PC-3 (cell line): Measurements from ENCODE around the gene ST8SIA5. TPM values are rescaled to one million over a fixed set of nuclear protein-coding genes. Genes with fewer than 3 reads are reported as not detected.

ENCODE experiments used
- ATAC-seq: fragments of 200-7000 bp; cut with Tn5 transposase; 2 replicates; pipeline ENCODE4 v1.9.1; 2020; ENCODE audit warnings: mild to moderate bottlenecking, moderate library complexity
- BruUV-seq: library from RNA; stranded (reverse); fragments of 400-500 nt; replicated peaks from 2 replicates; lab custom pipeline; 2021; lab: Mats Ljungman, UMichigan
- CTCF ChIA-PET: fragments of 300-600 bp; sonication (Branson Sonifier 250); formaldehyde crosslinking; loops from one replicate; lab custom pipeline; 2022; ENCODE audit warnings: antibody characterized with exemption; lab: Charles Lee
- POLR2A ChIA-PET: fragments of 300-600 bp; sonication (Branson Sonifier 250); formaldehyde crosslinking; loops from one replicate; lab custom pipeline; 2022; ENCODE audit warnings: antibody characterized with exemption; ENCODE audit not compliant: unreplicated experiment; lab: Charles Lee
- DNase-seq: peaks from one replicate; pipeline ENCODE4 v3.0.0-alpha.2; 2015
- H2AFZ ChIP-seq: fragments of 300-600 bp; sonication (generic); 2 replicates; pipeline ENCODE4 v1.6.0; 2016; ENCODE audit warnings: antibody characterized with exemption, low read length
- H3F3A ChIP-seq: fragments of 300-600 bp; sonication (generic); one replicate; pipeline ENCODE4 v1.6.0; 2017; ENCODE audit warnings: antibody characterized with exemption, low read length, control low read depth, mild to moderate bottlenecking; ENCODE audit not compliant: unreplicated experiment
- H3K27ac ChIP-seq: fragments of 300-600 bp; sonication (generic); 2 replicates; pipeline ENCODE4 v1.5.1; 2016; ENCODE audit warnings: mild to moderate bottlenecking, low read length
- H3K27me3 ChIP-seq: fragments of 300-600 bp; sonication (generic); 2 replicates; pipeline ENCODE4 v1.6.1; 2016; ENCODE audit warnings: low read length, mixed read lengths
- H3K36me3 ChIP-seq: fragments of 300-600 bp; sonication (generic); 2 replicates; pipeline ENCODE4 v1.6.1; 2016; ENCODE audit warnings: low read depth, mixed run types, low read length, mixed read lengths
- H3K4me1 ChIP-seq: fragments of 300-600 bp; sonication (generic); 2 replicates; pipeline ENCODE4 v1.5.1; 2016; ENCODE audit warnings: low read length; ENCODE audit not compliant: insufficient read depth
- H3K4me2 ChIP-seq: fragments of 300-600 bp; sonication (generic); 2 replicates; pipeline ENCODE4 v1.6.0; 2016; ENCODE audit warnings: low read length
- H3K4me3 ChIP-seq: fragments of 300-600 bp; sonication (generic); 2 replicates; pipeline ENCODE4 v1.5.1; 2016; ENCODE audit warnings: mild to moderate bottlenecking, low read length, mixed read lengths
- H3K79me2 ChIP-seq: fragments of 300-600 bp; sonication (generic); 2 replicates; pipeline ENCODE4 v1.6.1; 2017; ENCODE audit warnings: low read length, mixed read lengths
- H3K9ac ChIP-seq: fragments of 300-600 bp; sonication (generic); 2 replicates; pipeline ENCODE4 v1.6.0; 2016; ENCODE audit warnings: mild to moderate bottlenecking, low read length
- H3K9me2 ChIP-seq: fragments of 300-600 bp; sonication (generic); replicated peaks from 2 replicates; pipeline ENCODE4 v1.6.1; 2016; ENCODE audit warnings: mixed run types, low read length, mixed read lengths
- H3K9me3 ChIP-seq: fragments of 300-600 bp; sonication (generic); 2 replicates; pipeline ENCODE4 v1.6.1; 2016; ENCODE audit warnings: low read length, mixed read lengths
- H4K20me1 ChIP-seq: fragments of 300-600 bp; sonication (generic); 2 replicates; pipeline ENCODE4 v1.6.1; 2016; ENCODE audit warnings: low read length, mixed read lengths
- CTCF ChIP-seq: fragments of 300-600 bp; sonication (generic); conservative IDR thresholded peaks from 2 replicates; pipeline ENCODE4 v1.5.1; 2017; ENCODE audit warnings: antibody characterized with exemption, low read depth, mild to moderate bottlenecking, low read length
- EZH2 ChIP-seq: fragments of 300-600 bp; sonication (generic); IDR thresholded peaks from one replicate; pipeline ENCODE4 v1.6.1; 2017; ENCODE audit warnings: antibody characterized with exemption, mild to moderate bottlenecking, low read length; ENCODE audit not compliant: unreplicated experiment
- EZH2phosphoT487 ChIP-seq: fragments of 300-600 bp; sonication (generic); IDR thresholded peaks from 2 replicates; pipeline ENCODE4 v1.6.1; 2018; ENCODE audit warnings: mild to moderate bottlenecking, antibody characterized with exemption, low read length, borderline replicate concordance
- intact Hi-C: fragments of 100-400 bp; cut with micrococcal nuclease; formaldehyde crosslinking; loops from 2 replicates; pipeline ENCODE4 v1.9.0; 2023
- total RNA-seq: library from RNA; depleted of rRNA; stranded (reverse); fragments of >200 nt; gene quantifications from 2 replicates; pipeline ENCODE4 v1.2.3, GENCODE V29; 2014

The ST8SIA5 gene
- total RNA-seq, 1 experiment from 2014 or later: 0.04 TPM

GRCh38 chr18:46736736-46737135 is 20.1 kb downstream of the ST8SIA5 start:
- Histone ChIP-seq H3K36me3 (no peaks in the 10 kb centered on the region), H3K27me3 (no peaks in the 10 kb centered on the region), H3K9me2 (no peaks in the 10 kb centered on the region), H3K9me3 (no peaks in the 10 kb centered on the region), H3K4me1 (no peaks in the 10 kb centered on the region), H4K20me1 (no peaks in the 10 kb centered on the region), H3K4me2 (no peak overlapping the region), H3K4me3 (no peak overlapping the region), H3K9ac (no peak overlapping the region), H3F3A (no peaks in the 10 kb centered on the region), H2AFZ (no peak overlapping the region), H3K27ac (no peak overlapping the region), H3K79me2 (no peaks in the 10 kb centered on the region)
- no peak for DNase-seq
- BruUV-seq: no TSS peak
- no peak for ATAC-seq
- intact Hi-C loops: no loop called here
- TF ChIP-seq CTCF: no peak
- CTCF ChIA-PET: no interaction called here
- POLR2A ChIA-PET: no interaction called here

GRCh38 chr18:46736135-46736534 is 20.7 kb downstream of the ST8SIA5 start:
- POLR2A ChIA-PET: no interaction called here
- no TSS peak for BruUV-seq
- TF ChIP-seq EZH2phosphoT487: no peak
- TF ChIP-seq CTCF: no peak
- TF ChIP-seq EZH2: no peak

GRCh38 chr18:46734981-46735380 is 21.9 kb downstream of the ST8SIA5 start:
- H3K27ac ChIP-seq: no peak overlapping the region
- H3K9me2 ChIP-seq: no peaks in the 10 kb centered on the region
- H4K20me1 ChIP-seq: no peaks in the 10 kb centered on the region
- H3K4me1 ChIP-seq: no peaks in the 10 kb centered on the region
- TF ChIP-seq CTCF: no peak
- no peak for TF ChIP-seq EZH2
- TF ChIP-seq EZH2phosphoT487: no peak
- intact Hi-C loops: no loop called here
- H3K27me3 ChIP-seq: no peaks in the 10 kb centered on the region
- ATAC-seq (no peak), DNase-seq (no peak)
- no peak overlapping the region for H3K9ac ChIP-seq
- no peaks in the 10 kb centered on the region for H3K36me3 ChIP-seq
- H2AFZ ChIP-seq: no peak overlapping the region
- CTCF ChIA-PET: no interaction called here
- no peaks in the 10 kb centered on the region for H3K79me2 ChIP-seq
- no peaks in the 10 kb centered on the region for H3K9me3 ChIP-seq
- POLR2A ChIA-PET: no interaction called here
- H3K4me2 ChIP-seq: no peak overlapping the region
- no TSS peak for BruUV-seq
- H3K4me3 ChIP-seq: no peak overlapping the region
- H3F3A ChIP-seq: no peaks in the 10 kb centered on the region

More at GRCh38 chr18:46736135-46736534, 20.7 kb downstream of the ST8SIA5 start:
- H3K79me2 ChIP-seq: no peaks in the 10 kb centered on the region
- no peaks in the 10 kb centered on the region for H3F3A ChIP-seq
- no peak overlapping the region for H3K4me3 ChIP-seq
- no peak overlapping the region for H3K9ac ChIP-seq
- H3K27me3 ChIP-seq: no peaks in the 10 kb centered on the region
- ATAC-seq: no peak
- H2AFZ ChIP-seq: no peak overlapping the region
- no peaks in the 10 kb centered on the region for H3K36me3 ChIP-seq
- no peaks in the 10 kb centered on the region for H3K9me2 ChIP-seq
- CTCF ChIA-PET: no interaction called here
- H3K9me3 ChIP-seq: no peaks in the 10 kb centered on the region
- H3K27ac ChIP-seq: no peak overlapping the region
- H3K4me1 ChIP-seq: no peaks in the 10 kb centered on the region
- H4K20me1 ChIP-seq: no peaks in the 10 kb centered on the region
- no peak overlapping the region for H3K4me2 ChIP-seq
- DNase-seq: no peak
- intact Hi-C loops: no loop called here
